NCI-H446 (cell line): ENCODE results near the gene STXBP6.
"Not testable (repeated sequence)": the region's sequence is repeated elsewhere in the genome, so short reads cannot be mapped to it uniquely, and the experiment has no call there.

Source experiments
- DNase-seq, 2 experiments: peaks; one replicate each; lab custom pipeline; 2025; lab: John Stamatoyannopoulos, UW

STXBP6 gene

GRCh38 chr14:24986206-24986893 lies 63.6 kb downstream of the STXBP6 start:
- DNase-seq, result no peak

DNA sequence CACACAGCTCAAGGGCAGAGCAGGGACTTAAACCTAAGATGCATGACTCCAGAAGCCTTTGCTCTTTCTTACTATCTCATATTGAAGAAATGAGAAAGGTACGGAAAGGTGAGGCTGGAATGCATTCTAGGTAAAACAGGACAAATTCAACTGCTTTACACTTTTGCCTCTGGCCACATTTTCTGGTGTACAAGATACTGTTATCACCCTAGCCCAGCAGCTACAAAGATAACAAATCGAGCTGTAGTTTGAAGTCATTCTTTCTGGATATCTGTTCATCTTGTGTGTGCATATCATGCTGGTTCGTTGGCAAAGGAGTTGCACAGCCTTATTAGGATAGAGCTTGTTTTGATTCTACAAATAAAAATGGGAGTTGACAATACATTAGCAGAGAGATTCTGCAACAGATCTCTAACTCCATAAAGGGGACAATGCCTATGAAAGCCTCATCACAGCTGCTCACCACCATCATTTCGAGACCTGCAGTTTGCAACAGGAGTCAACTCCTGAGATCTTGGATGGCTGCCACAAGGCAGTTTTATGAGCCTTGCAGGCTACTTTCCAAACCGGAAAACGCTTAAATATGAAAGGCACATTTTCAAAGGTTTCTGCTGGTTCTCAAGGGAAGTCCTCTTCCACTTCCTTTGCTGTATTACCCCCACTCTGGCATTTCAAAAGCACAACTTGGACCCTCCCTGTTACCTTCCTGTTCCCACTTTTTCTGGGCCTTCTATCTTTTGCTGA lies 64.9 kb downstream of the STXBP6 start:
- no peak for DNase-seq

GRCh38 chr14:24982472-24983155 lies 67.3 kb downstream of the STXBP6 start:
- no peak for DNase-seq

DNA sequence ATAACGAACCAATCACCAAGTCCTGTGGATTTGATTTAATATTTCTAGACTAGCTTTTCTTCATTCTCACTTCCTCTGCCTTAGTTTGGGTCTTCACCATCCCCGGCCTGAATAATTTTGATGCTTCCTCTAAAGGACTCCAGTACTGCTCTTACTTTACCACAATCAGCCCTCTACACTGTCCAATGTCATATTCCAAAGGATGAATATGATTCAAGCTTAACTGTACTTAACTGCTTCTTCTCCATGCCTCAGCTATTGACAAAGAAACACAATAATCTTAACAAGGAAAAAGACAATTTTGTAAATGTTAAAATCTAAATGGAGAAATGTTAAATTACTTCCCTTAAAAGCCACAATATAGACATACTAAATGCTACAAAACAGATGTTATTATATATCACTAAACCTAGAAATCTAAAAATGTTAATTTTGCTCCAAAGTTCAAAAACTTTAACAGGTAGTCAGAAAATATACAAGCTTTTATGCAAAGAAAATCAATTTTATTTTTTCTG lies 70.2 kb downstream of the STXBP6 start:
- DNase-seq, result no peak

GRCh38 chr14:24978862-24979724 lies 70.9 kb downstream of the STXBP6 start:
- DNase-seq, result no peak

DNA sequence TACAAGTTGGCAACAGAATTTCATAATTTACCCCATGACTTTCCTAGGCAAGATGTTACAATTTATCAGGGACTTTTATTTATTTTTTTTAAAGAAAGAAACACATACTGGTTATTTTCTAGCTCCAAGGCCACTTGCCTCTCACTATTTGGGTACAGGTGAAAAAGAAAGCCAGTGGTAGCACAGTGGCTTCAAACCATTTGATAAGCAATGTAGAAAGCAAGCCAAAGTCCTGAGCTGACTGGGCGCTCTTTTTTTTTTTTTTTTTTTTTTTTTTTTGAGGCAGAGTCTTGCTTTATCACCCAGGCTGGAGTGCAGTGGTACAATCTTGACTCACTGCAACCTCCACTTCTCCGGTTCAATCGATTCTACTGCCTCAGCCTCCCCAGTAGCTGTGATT lies 73.3 kb downstream of the STXBP6 start:
- DNase-seq, result no peak

GRCh38 chr14:24975393-24975792 lies 74.6 kb downstream of the STXBP6 start:
- DNase-seq, result no peak

DNA sequence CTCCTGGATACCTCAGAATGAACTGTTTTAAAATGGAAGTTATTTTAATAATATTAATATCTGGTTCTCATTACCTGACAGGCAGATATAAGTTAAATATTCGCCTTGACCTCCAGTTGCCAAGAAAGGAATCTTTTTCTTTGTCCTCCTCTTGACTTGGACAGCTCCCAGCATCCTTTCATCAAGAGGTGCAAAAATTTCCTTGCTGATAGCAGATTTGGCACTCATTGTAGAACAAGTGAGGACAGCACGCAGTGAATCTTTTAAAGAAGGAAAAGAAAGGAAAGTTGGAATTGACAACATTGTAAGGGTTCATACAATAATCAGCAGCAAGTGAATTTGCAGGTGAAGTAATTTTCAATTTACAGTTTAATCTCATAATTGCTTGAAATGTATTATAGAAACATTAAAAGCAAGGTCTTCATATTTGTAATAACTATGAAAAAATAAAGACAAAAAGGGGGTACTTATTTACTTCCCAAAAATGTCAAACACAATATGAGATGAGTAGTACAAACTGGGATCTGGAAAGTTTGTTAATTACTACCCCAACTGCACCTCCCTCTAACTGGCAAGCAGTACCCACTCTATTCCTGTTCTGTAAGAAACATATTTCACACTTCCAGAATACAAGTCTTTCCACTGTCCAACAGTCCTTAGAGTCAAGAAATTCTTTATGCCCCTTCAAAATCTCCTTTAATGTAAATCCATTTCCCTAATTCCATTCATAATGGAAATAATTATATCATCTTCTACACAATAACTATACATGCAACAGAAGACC lies 75.2 kb downstream of the STXBP6 start:
- no peak for DNase-seq

DNA sequence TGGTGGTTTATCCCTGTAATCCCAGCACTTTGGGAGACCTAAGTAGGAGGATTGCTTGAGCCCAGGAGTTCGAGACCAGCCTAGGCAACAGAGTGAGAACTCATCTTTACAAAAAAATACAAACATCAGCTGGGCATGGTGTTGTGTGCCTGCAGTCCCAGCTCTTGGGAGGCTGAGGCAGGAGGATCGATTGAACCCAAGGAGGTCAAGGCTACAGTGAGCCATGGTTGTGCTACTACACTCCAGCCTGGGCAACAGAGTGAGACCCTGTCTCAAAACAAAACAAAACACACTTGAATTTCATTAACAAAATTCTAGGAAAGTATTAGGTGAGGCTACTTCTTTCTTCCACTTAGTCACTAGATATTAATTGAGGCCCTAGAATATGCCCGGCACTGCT lies 77.1 kb downstream of the STXBP6 start:
- no peak for DNase-seq

DNA sequence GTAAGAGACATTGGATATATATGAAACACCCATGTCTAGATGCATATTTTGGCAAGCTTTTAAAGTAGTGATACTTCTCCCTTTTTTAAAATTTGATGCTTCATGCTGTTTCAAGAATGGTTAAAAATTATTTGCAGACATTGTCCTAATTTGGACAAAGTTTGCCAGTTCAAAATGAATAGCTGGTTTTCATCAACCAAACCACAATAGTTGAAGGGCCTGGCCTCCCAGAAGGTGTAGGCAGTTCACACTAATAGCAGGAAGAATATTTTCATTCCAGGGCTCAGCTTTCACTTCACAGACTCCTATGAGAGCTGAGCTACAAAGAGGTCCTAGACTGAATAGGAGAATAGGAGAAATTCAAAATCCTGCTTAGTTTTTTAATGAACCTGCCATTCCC lies 78.7 kb downstream of the STXBP6 start:
- no peak for DNase-seq

DNA sequence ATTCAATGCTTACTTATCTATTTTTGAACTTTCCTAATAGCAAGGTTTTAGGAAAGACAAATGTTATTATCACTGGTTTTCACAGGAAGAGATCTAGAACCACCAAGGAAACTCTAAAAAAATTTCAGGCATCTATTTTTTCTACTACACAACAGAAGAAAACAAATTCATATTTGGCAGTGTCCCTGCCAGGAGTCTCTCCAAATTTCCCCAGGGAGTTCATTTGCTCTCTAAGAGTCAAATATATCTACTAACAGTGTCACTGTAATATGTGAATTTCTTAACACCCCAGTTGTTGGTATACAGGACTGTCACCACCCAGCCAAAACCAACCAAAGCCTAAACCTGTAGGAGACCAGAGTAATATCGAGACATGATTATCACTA lies 83.4 kb downstream of the STXBP6 start:
- no peak for DNase-seq

- DNase-seq, result no peak
These were observed 83.9 kb downstream of the STXBP6 start for GRCh38 chr14:24965934-24966578.

GRCh38 chr14:24965578-24965933 lies 84.4 kb downstream of the STXBP6 start:
- DNase-seq, result no peak

DNA sequence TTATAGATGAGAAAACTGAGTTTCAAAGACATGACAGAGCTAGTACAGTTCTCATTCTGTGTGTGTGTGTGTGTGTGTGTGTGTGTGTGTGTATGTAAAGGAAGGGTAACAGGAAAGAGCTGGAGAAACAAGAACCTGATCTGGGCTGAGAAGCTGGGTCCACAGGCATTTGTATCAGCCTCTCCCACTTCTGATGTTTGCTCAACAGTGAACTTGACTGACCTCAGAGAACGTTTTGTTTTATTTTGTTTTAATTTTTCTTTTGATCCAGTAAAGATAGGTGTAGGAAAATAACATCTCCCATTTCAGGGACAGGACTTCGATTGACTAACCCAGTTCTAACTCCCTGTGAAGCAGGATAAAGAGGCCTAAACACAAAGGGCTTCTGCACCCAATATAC lies 85.4 kb downstream of the STXBP6 start:
- DNase-seq, result no peak

- DNase-seq, result no peak
These were observed 85.9 kb downstream of the STXBP6 start for GRCh38 chr14:24964048-24964447.

- DNase-seq, result not testable (repeated sequence)
These were observed 87.8 kb downstream of the STXBP6 start for GRCh38 chr14:24962118-24962517.

DNA sequence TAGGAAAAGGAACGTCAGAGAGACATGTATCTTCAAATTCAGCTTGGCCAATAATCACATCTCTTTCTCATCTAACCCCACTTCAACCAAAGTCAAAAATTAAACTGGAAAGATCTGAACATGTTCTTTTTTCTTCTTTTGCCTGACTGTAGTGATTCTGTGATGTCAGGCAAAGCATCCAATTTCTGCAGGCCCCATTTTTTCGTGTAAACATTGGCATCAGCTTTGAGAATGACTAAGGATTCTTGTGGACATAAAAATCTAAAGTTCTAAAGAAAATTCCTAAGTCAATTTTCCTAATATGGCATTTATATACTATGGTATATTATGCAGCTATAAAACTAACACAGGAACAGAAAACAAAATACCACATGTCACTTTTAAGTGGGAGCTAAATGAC lies 89.1 kb downstream of the STXBP6 start:
- DNase-seq, result no peak

DNA sequence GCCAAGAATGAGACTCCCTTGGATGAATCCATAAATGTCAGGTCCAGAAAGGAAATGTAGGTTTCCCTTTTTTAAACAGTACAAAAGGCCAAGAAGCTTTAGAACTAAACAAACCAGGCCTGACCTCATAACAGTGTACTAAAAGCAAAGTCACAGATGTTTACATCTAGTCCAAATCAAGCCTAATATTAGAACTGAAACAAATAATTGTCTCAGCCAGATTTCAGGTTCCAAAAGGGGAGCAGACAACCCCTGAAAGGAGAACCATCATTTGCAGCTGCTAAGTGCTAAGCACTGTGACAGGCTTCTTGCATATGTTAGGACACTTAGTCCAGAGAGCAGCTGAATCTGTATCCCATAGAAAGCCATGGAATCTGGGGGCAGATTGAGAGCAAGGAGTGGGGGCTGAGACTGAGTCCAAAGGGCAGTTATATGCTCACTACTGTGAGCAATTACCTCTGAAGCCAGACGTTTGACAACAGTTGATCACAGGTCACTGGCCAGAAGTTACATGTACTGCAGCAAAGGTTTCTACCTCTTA lies 90.1 kb downstream of the STXBP6 start:
- no peak for DNase-seq

GRCh38 chr14:24958271-24958670 lies 91.7 kb downstream of the STXBP6 start:
- DNase-seq, result no peak

DNA sequence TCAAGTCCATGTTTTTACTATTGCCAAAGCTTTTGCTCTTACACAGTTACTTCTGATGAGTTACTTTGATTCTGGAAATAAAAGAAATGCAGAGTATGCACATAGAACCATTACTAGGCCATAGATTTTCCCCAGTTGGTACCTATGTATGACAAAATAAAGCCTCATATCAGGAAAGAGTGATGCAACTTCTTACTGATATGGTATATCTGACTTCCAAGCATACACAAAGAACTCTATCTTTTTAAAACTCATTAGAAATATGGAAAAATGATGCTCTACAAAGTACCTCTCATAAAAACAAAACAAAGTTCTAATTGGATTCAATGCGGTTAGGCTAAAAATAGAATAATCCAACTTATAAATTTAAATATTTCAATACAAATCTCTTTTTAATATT lies 92.1 kb downstream of the STXBP6 start:
- no peak for DNase-seq
